WTC11 (cell line): ENCODE data around the gene ABHD16B. TPM values are rescaled to one million over a fixed set of nuclear protein-coding genes. Genes with fewer than 3 reads are reported as not detected.

Experiments used
- ATAC-seq: fragments of 200-7000 bp; cut with Tn5 transposase; 2 replicates; pipeline ENCODE4 v1.10.0; 2021; ENCODE audit warnings: mild to moderate bottlenecking, moderate library complexity
- CTCF ChIA-PET: fragments of 300-600 bp; sonication (Branson Sonifier 250); formaldehyde crosslinking; loops from one replicate; lab custom pipeline; 2021; ENCODE audit warnings: antibody characterized with exemption; lab: Charles Lee
- POLR2A ChIA-PET: fragments of 350-600 bp; sonication (Branson Sonifier 250); formaldehyde crosslinking; loops from one replicate; lab custom pipeline; 2021; ENCODE audit warnings: antibody characterized with exemption; lab: Charles Lee
- DNase-seq: peaks from one replicate; pipeline ENCODE4 v3.0.0; 2021; ENCODE audit warnings: low spot score
- H3K27ac Mint-ChIP-seq: 2 replicates; pipeline ENCODE4 v1.8.0; 2021; ENCODE audit warnings: mixed read lengths
- H3K27me3 Mint-ChIP-seq: 2 replicates; pipeline ENCODE4 v1.8.0; 2021; ENCODE audit warnings: low read depth, mild to moderate bottlenecking, moderate library complexity, mixed read lengths
- H3K36me3 Mint-ChIP-seq: 2 replicates; pipeline ENCODE4 v1.8.0; 2021; ENCODE audit warnings: mixed read lengths
- H3K4me1 Mint-ChIP-seq: 2 replicates; pipeline ENCODE4 v1.8.0; 2022; ENCODE audit warnings: mixed read lengths
- H3K4me3 Mint-ChIP-seq: 2 replicates; pipeline ENCODE4 v1.8.0; 2021; ENCODE audit warnings: mild to moderate bottlenecking, moderate library complexity, mixed read lengths
- H3K9me3 Mint-ChIP-seq: 2 replicates; pipeline ENCODE4 v1.8.0; 2021; ENCODE audit warnings: mixed read lengths
- EMX1 ChIP-seq: fragments of 250-450 bp; sonication (Bioruptor Pico); IDR thresholded peaks from 2 replicates; pipeline ENCODE4 v1.8.0; 2021; ENCODE audit warnings: mild to moderate bottlenecking
- ESRRA ChIP-seq: sonication (generic); formaldehyde crosslinking; IDR thresholded peaks from 2 replicates; pipeline ENCODE4 v1.8.1; 2022; ENCODE audit warnings: mild to moderate bottlenecking, missing genetic modification reagents, borderline replicate concordance
- GRHL2 ChIP-seq: fragments of 250-450 bp; sonication (Bioruptor Pico); IDR thresholded peaks from 2 replicates; pipeline ENCODE4 v1.8.0; 2022; ENCODE audit warnings: mild to moderate bottlenecking, moderate library complexity; ENCODE audit not compliant: insufficient replicate concordance, severe bottlenecking
- HMGA2 ChIP-seq: fragments of 250-450 bp; sonication (Bioruptor Pico); IDR thresholded peaks from 2 replicates; pipeline ENCODE4 v1.4.0; 2021; ENCODE audit warnings: mild to moderate bottlenecking, moderate library complexity
- JUN ChIP-seq: sonication (generic); formaldehyde crosslinking; IDR thresholded peaks from 2 replicates; pipeline ENCODE4 v1.8.0; 2023; ENCODE audit warnings: mild to moderate bottlenecking, missing genetic modification reagents
- NFATC4 ChIP-seq: fragments of 250-450 bp; sonication (Bioruptor Pico); IDR thresholded peaks from 2 replicates; pipeline ENCODE4 v1.9.0; 2021; ENCODE audit warnings: mild to moderate bottlenecking
- NR1H2 ChIP-seq: sonication (generic); formaldehyde crosslinking; IDR thresholded peaks from 2 replicates; pipeline ENCODE4 v1.9.0; 2021; ENCODE audit warnings: mild to moderate bottlenecking, moderate library complexity, missing genetic modification reagents
- NR3C1 ChIP-seq: sonication (generic); formaldehyde crosslinking; conservative IDR thresholded peaks from 2 replicates; pipeline ENCODE4 v1.8.1; 2023; ENCODE audit warnings: low read depth, mild to moderate bottlenecking, missing genetic modification reagents
- RELA ChIP-seq: sonication (generic); formaldehyde crosslinking; IDR thresholded peaks from 2 replicates; pipeline ENCODE4 v1.8.1; 2022; ENCODE audit warnings: missing genetic modification reagents, mild to moderate bottlenecking, borderline replicate concordance
- RORB ChIP-seq: fragments of 250-450 bp; sonication (Bioruptor Pico); IDR thresholded peaks from 2 replicates; pipeline ENCODE4 v1.9.0; 2021; ENCODE audit warnings: mild to moderate bottlenecking
- SP1 ChIP-seq: sonication (generic); formaldehyde crosslinking; conservative IDR thresholded peaks from 2 replicates; pipeline ENCODE4 v1.8.1; 2022; ENCODE audit warnings: missing genetic modification reagents
- TCF7 ChIP-seq: sonication (generic); formaldehyde crosslinking; IDR thresholded peaks from 2 replicates; pipeline ENCODE4 v1.8.0; 2022; ENCODE audit warnings: mild to moderate bottlenecking, low read depth, missing genetic modification reagents, moderate library complexity
- TP53 ChIP-seq: sonication (generic); formaldehyde crosslinking; IDR thresholded peaks from 2 replicates; pipeline ENCODE4 v1.8.1; 2023; ENCODE audit warnings: mild to moderate bottlenecking, missing genetic modification reagents
- ZNF317 ChIP-seq: sonication (generic); formaldehyde crosslinking; IDR thresholded peaks from 2 replicates; pipeline ENCODE4 v1.8.1; 2023; ENCODE audit warnings: low read depth, mild to moderate bottlenecking, moderate library complexity, missing genetic modification reagents, borderline replicate concordance
- ZNF396 ChIP-seq: fragments of 250-450 bp; sonication (Bioruptor Pico); IDR thresholded peaks from 2 replicates; pipeline ENCODE4 v1.8.0; 2021; ENCODE audit warnings: mild to moderate bottlenecking, moderate library complexity, borderline replicate concordance
- ZNF423 ChIP-seq: fragments of 250-450 bp; sonication (Bioruptor Pico); IDR thresholded peaks from 2 replicates; pipeline ENCODE4 v2.1.2; 2022; ENCODE audit warnings: mild to moderate bottlenecking, moderate library complexity
- ZNF671 ChIP-seq: fragments of 250-450 bp; sonication (Bioruptor Pico); IDR thresholded peaks from 2 replicates; pipeline ENCODE4 v1.8.0; 2021; ENCODE audit warnings: mild to moderate bottlenecking
- total RNA-seq: library from RNA; stranded (reverse); gene quantifications from 3 replicates; pipeline ENCODE4 v1.2.3, GENCODE V29; 2021
- TF ChIP-seq, protein P1 (sequence below): fragments of 200-600 bp; IDR thresholded peaks from 2 replicates; pipeline ENCODE4 v1.8.0; 2022; ENCODE audit warnings: antibody characterized with exemption
- TF ChIP-seq, protein P2 (sequence below): sonication (generic); formaldehyde crosslinking; IDR thresholded peaks from 2 replicates; pipeline ENCODE4 v1.8.1; 2022; ENCODE audit warnings: missing genetic modification reagents, borderline replicate concordance
- TF ChIP-seq, protein P3 (sequence below): sonication (generic); formaldehyde crosslinking; IDR thresholded peaks from 2 replicates; pipeline ENCODE4 v1.8.1; 2023; ENCODE audit warnings: mild to moderate bottlenecking, missing genetic modification reagents, moderate library complexity
- TF ChIP-seq, protein P4 (sequence below): sonication (generic); formaldehyde crosslinking; conservative IDR thresholded peaks from 2 replicates; pipeline ENCODE4 v1.8.1; 2023; ENCODE audit warnings: mild to moderate bottlenecking, low read depth, missing genetic modification reagents, moderate library complexity
- TF ChIP-seq, protein P5 (sequence below): sonication (generic); formaldehyde crosslinking; IDR thresholded peaks from 2 replicates; pipeline ENCODE4 v1.8.0; 2023; ENCODE audit warnings: missing genetic modification reagents
- TF ChIP-seq, protein P6 (sequence below): sonication (generic); formaldehyde crosslinking; IDR thresholded peaks from 2 replicates; pipeline ENCODE4 v1.8.1; 2022; ENCODE audit warnings: low read depth, missing genetic modification reagents, borderline replicate concordance

Gene ABHD16B
- total RNA-seq, 1 experiment from 2014 or later: 0.11 TPM

DNA sequence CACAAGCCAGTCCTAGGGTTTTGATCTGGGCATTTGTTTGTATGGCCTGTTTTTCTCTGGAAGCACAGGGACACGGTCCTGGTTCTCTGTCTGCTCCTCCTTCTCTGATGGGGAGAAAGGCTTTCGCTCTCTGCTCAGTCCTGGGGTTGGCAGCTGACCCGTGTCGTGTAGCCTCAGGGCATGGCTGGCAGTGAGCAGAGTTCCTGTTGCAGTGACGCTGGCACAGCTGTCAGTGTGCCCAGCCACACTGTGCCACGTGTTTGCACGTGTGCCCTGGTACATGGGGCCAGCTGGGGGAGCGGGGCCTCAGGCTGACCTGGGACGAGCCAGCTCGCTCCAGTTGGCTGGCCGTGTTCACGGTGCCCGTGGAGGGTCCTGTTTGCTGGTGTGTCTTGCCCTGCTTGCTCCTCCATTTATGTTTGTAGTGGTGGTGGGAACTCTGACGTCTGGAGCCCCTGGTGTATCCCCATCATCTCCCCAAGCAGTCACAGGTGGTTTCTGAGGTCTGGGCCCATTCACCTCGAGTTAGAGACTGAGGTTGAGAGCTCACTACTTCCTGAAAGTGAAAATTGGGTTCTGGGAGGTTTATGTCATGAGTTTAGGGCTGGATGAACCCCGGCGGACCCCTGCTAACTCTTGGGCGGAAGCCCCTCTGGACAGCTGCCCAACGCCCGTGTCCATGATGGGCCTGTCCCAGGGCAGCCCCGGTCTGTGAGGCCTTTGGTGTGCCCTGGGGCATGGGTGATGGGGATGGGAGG, 23.4 kb downstream of the ABHD16B start:
- Mint-ChIP-seq H3K9me3 (no peaks in the 10 kb centered on the region), H3K27ac (peak overlapping the region; percentile 36; the same call in 1 of the 2 replicates), H3K4me1 (no peaks in the 10 kb centered on the region), H3K36me3 (peaks cover 28% of the 10 kb centered on the region), H3K4me3 (no peak overlapping the region), H3K27me3 (no peaks in the 10 kb centered on the region)
- ChIA-PET CTCF (no interaction called here), POLR2A (no interaction called here)
- no peak for TF ChIP-seq NFATC4 (CRISPR knock-in tag)
- no peak for TF ChIP-seq ZNF423
- no peak for TF ChIP-seq EMX1
- DNase-seq (no peak), ATAC-seq (no peak)

DNA sequence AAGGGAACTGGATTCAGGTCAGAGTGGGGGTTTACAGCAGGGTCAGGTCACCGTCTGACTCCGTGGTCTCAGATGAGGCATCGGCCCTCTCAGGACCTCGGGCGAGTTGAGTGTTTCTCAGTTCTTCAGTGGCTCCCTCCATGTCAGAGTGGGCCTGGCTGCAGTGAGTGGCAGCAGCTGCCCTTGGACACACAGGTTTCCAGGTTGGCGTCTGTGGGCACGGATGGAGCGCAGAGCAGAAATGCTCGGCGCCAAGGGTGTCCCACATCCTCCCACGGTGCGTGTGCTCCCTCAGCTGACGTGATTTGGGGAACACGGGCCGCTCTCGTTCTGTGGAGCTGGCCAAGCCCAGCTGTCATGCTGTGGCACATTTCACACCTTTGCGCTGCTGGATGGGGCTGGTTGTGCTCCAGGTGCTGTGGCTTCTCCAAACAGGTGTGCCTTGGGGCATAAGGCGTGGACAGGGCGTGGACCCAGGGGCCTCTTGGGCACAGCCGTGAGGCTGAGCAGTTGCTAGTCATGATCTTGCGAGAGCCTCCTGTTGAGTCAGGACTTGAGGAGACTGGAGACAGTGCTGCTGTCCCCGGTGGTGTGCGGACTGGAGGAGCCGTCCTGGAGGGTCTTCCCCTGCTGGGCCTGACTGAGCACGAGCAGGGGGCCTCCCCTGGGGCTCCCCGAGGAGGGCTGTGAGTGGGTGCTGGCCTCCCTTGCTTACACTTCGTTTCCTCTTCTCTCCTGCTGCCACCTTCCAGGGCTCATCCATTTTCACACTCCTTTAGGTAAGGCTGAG, 24.2 kb downstream of the ABHD16B start:
- H3K4me1 Mint-ChIP-seq: no peaks in the 10 kb centered on the region
- no peak for DNase-seq
- TF ChIP-seq HMGA2: no peak
- no peak for TF ChIP-seq TCF7 (CRISPR knock-in tag)
- TF ChIP-seq RORB (CRISPR knock-in tag): no peak
- no peak overlapping the region for H3K27ac Mint-ChIP-seq
- no peak overlapping the region for H3K4me3 Mint-ChIP-seq
- ChIA-PET POLR2A (no interaction called here), CTCF (no interaction called here)
- H3K9me3 Mint-ChIP-seq: no peaks in the 10 kb centered on the region
- H3K36me3 Mint-ChIP-seq: peaks cover 34% of the 10 kb centered on the region
- no peaks in the 10 kb centered on the region for H3K27me3 Mint-ChIP-seq
- no peak for ATAC-seq

DNA sequence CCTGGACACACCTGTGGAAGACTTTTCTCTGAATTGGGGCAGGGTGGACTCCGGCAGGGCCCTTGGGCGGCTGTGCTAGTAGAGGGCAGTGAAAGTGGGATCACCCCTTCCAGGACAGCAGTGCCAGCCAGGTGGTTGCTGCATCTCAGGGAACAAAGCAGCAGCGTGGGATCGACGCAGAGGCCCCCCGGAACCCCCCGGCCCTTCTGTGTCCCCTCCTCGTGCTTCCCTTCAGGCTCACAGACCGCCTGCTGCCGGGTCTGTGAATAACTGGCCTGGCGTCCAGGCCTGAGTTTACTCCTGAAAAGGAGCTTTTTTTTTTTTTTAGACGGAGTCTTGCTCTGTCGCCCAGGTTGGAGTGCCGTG, 24.7 kb downstream of the ABHD16B start:
- ATAC-seq (no peak), DNase-seq (no peak)
- Mint-ChIP-seq H3K36me3 (peaks cover 38% of the 10 kb centered on the region), H3K4me1 (no peaks in the 10 kb centered on the region), H3K27me3 (no peaks in the 10 kb centered on the region), H3K9me3 (no peaks in the 10 kb centered on the region), H3K4me3 (no peak overlapping the region), H3K27ac (no peak overlapping the region)
- POLR2A ChIA-PET: no interaction called here
- CTCF ChIA-PET: interaction anchor here (0.6 to 1.3 kb wide), 3 partner anchors 75 to 169 kb away, joined by 3 to 6 read pairs (median 3); no protein-coding TSS in a partner anchor
- TF ChIP-seq RORB (CRISPR knock-in tag) (no peak), ZNF671 (CRISPR knock-in tag) (no peak), ESRRA (CRISPR knock-in tag) (no peak), GRHL2 (CRISPR knock-in tag) (no peak), SP1 (CRISPR knock-in tag) (no peak), ZNF317 (no peak), RELA (CRISPR knock-in tag) (no peak), JUN (CRISPR knock-in tag) (no peak), ZNF396 (no peak), NR1H2 (no peak), TP53 (CRISPR knock-in tag) (no peak), NR3C1 (CRISPR knock-in tag) (no peak)
- TF ChIP-seq, protein P1, sequence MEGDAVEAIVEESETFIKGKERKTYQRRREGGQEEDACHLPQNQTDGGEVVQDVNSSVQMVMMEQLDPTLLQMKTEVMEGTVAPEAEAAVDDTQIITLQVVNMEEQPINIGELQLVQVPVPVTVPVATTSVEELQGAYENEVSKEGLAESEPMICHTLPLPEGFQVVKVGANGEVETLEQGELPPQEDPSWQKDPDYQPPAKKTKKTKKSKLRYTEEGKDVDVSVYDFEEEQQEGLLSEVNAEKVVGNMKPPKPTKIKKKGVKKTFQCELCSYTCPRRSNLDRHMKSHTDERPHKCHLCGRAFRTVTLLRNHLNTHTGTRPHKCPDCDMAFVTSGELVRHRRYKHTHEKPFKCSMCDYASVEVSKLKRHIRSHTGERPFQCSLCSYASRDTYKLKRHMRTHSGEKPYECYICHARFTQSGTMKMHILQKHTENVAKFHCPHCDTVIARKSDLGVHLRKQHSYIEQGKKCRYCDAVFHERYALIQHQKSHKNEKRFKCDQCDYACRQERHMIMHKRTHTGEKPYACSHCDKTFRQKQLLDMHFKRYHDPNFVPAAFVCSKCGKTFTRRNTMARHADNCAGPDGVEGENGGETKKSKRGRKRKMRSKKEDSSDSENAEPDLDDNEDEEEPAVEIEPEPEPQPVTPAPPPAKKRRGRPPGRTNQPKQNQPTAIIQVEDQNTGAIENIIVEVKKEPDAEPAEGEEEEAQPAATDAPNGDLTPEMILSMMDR: no peak
- TF ChIP-seq, protein P2, sequence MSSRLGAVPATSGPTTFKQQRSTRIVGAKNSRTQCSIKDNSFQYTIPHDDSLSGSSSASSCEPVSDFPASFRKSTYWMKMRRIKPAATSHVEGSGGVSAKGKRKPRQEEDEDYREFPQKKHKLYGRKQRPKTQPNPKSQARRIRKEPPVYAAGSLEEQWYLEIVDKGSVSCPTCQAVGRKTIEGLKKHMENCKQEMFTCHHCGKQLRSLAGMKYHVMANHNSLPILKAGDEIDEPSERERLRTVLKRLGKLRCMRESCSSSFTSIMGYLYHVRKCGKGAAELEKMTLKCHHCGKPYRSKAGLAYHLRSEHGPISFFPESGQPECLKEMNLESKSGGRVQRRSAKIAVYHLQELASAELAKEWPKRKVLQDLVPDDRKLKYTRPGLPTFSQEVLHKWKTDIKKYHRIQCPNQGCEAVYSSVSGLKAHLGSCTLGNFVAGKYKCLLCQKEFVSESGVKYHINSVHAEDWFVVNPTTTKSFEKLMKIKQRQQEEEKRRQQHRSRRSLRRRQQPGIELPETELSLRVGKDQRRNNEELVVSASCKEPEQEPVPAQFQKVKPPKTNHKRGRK (CRISPR knock-in tag): no peak
- TF ChIP-seq, protein P3, sequence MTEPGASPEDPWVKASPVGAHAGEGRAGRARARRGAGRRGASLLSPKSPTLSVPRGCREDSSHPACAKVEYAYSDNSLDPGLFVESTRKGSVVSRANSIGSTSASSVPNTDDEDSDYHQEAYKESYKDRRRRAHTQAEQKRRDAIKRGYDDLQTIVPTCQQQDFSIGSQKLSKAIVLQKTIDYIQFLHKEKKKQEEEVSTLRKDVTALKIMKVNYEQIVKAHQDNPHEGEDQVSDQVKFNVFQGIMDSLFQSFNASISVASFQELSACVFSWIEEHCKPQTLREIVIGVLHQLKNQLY (CRISPR knock-in tag): no peak
- TF ChIP-seq, protein P4, sequence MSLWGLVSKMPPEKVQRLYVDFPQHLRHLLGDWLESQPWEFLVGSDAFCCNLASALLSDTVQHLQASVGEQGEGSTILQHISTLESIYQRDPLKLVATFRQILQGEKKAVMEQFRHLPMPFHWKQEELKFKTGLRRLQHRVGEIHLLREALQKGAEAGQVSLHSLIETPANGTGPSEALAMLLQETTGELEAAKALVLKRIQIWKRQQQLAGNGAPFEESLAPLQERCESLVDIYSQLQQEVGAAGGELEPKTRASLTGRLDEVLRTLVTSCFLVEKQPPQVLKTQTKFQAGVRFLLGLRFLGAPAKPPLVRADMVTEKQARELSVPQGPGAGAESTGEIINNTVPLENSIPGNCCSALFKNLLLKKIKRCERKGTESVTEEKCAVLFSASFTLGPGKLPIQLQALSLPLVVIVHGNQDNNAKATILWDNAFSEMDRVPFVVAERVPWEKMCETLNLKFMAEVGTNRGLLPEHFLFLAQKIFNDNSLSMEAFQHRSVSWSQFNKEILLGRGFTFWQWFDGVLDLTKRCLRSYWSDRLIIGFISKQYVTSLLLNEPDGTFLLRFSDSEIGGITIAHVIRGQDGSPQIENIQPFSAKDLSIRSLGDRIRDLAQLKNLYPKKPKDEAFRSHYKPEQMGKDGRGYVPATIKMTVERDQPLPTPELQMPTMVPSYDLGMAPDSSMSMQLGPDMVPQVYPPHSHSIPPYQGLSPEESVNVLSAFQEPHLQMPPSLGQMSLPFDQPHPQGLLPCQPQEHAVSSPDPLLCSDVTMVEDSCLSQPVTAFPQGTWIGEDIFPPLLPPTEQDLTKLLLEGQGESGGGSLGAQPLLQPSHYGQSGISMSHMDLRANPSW: no peak
- TF ChIP-seq, protein P5, sequence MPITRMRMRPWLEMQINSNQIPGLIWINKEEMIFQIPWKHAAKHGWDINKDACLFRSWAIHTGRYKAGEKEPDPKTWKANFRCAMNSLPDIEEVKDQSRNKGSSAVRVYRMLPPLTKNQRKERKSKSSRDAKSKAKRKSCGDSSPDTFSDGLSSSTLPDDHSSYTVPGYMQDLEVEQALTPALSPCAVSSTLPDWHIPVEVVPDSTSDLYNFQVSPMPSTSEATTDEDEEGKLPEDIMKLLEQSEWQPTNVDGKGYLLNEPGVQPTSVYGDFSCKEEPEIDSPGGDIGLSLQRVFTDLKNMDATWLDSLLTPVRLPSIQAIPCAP (CRISPR knock-in tag): no peak
- TF ChIP-seq, protein P6, sequence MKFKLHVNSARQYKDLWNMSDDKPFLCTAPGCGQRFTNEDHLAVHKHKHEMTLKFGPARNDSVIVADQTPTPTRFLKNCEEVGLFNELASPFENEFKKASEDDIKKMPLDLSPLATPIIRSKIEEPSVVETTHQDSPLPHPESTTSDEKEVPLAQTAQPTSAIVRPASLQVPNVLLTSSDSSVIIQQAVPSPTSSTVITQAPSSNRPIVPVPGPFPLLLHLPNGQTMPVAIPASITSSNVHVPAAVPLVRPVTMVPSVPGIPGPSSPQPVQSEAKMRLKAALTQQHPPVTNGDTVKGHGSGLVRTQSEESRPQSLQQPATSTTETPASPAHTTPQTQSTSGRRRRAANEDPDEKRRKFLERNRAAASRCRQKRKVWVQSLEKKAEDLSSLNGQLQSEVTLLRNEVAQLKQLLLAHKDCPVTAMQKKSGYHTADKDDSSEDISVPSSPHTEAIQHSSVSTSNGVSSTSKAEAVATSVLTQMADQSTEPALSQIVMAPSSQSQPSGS (CRISPR knock-in tag): no peak
